HL-60 (cell line): ENCODE results near the gene CBX8.

Experiments
- CTCF ChIP-seq: IDR thresholded peaks from one replicate; pipeline ENCODE4 v1.5.1; 2011; ENCODE audit warnings: low read length, control low read depth, inconsistent platforms; ENCODE audit not compliant: insufficient read depth
- GABPA ChIP-seq: IDR thresholded peaks from 2 replicates; pipeline ENCODE4 v1.6.1; 2012; ENCODE audit warnings: low read depth
- POLR2AphosphoS5 ChIP-seq: IDR thresholded peaks from 2 replicates; pipeline ENCODE4 v1.6.1; 2012; ENCODE audit warnings: low read depth
- SPI1 ChIP-seq: IDR thresholded peaks from 2 replicates; pipeline ENCODE4 v1.6.1; 2012; ENCODE audit warnings: low read depth, mild to moderate bottlenecking, borderline replicate concordance

DNA sequence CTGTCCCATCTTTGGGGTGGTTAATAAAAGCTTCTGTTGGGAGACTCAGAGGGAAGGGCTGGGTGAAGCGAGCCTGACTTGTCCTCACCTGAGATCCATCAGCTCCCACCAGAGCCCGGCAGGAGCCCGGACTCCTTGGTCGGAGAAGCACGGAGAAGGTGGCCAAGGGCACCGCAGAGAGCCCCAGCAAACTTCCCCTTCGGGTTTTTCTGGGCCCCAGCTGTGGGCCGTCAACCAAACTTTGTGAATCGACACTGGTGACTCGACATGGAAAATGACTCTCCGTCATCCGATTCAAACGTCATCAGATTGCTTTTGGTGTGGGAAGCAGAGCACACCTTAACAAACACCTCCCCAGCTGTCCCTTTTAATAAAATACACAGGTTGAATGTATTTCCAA is 44.7 kb downstream of the CBX8 start:
- TF ChIP-seq CTCF (no peak), POLR2AphosphoS5 (no peak), SPI1 (no peak), GABPA (no peak)
